ENCODE data around the gene C1orf232.

The C1orf232 gene

GRCh38 chr1:26177182-26177684 is 8.5 kb upstream of the C1orf232 start, which contains the start of gene CNKSR1:
CNKSR1 (plus strand) TSS chr1:26177491; CDS start chr1:26177548, 57 bp downstream.
- no peak for DNase-seq (ENCODE audit: low spot score)

GRCh38 chr1:26175346-26175745 is 6.6 kb upstream of the C1orf232 start:
- DNase-seq (ENCODE audit: low spot score) = no peak

- no peak for DNase-seq (ENCODE audit: low spot score)
These were observed 2.6 kb upstream of the C1orf232 start, which contains the start of gene ZNF593OS for GRCh38 chr1:26171084-26172072. ZNF593OS (minus strand) TSS chr1:26171832; CDS start chr1:26171661, 171 bp downstream.

GRCh38 chr1:26170472-26170821 is 1.7 kb upstream of the C1orf232 start:
- DNase-seq (ENCODE audit: low spot score) = no peak

GRCh38 chr1:26169669-26170471 is 1.1 kb upstream of the C1orf232 start, which contains the start of gene ZNF593:
ZNF593 (plus strand) TSS chr1:26169908; CDS start chr1:26169984, 76 bp downstream.
- DNase-seq (ENCODE audit: low spot score) = peak; percentile 93

- DNase-seq (ENCODE audit: low spot score) = no peak
These were observed 413 bp upstream of the C1orf232 start for GRCh38 chr1:26169198-26169554.

GRCh38 chr1:26166719-26167281 is 2.0 kb downstream of the C1orf232 start:
- no peak for DNase-seq (ENCODE audit: low spot score)

- DNase-seq (ENCODE audit: low spot score) = no peak
These were observed 3.6 kb downstream of the C1orf232 start for GRCh38 chr1:26164861-26165842.

- peak; percentile 28 for DNase-seq (ENCODE audit: low spot score)
These were observed 4.5 kb downstream of the C1orf232 start for GRCh38 chr1:26164036-26164860.

GRCh38 chr1:26163684-26164035 is 5.1 kb downstream of the C1orf232 start:
- DNase-seq (ENCODE audit: low spot score) = no peak

GRCh38 chr1:26162220-26162709 is 6.5 kb downstream of the C1orf232 start:
- DNase-seq (ENCODE audit: low spot score) = no peak

GRCh38 chr1:26161415-26162219 is 7.1 kb downstream of the C1orf232 start:
- peak; percentile 27 for DNase-seq (ENCODE audit: low spot score)

GRCh38 chr1:26160527-26161414 is 8.0 kb downstream of the C1orf232 start:
- DNase-seq (ENCODE audit: low spot score) = no peak

GRCh38 chr1:26159743-26160039 is 9.1 kb downstream of the C1orf232 start:
- DNase-seq (ENCODE audit: low spot score) = no peak

GRCh38 chr1:26158908-26159742 is 9.6 kb downstream of the C1orf232 start, which contains the start of gene FAM110D:
FAM110D (plus strand) TSS chr1:26159079; CDS start chr1:26161292, 2,213 bp downstream.
- DNase-seq (ENCODE audit: low spot score) = no peak

- no peak for DNase-seq (ENCODE audit: low spot score)
These were observed 10.4 kb downstream of the C1orf232 start for GRCh38 chr1:26158271-26158907.
